ENCODE measurements around the gene SNX33.

The SNX33 gene

DNA sequence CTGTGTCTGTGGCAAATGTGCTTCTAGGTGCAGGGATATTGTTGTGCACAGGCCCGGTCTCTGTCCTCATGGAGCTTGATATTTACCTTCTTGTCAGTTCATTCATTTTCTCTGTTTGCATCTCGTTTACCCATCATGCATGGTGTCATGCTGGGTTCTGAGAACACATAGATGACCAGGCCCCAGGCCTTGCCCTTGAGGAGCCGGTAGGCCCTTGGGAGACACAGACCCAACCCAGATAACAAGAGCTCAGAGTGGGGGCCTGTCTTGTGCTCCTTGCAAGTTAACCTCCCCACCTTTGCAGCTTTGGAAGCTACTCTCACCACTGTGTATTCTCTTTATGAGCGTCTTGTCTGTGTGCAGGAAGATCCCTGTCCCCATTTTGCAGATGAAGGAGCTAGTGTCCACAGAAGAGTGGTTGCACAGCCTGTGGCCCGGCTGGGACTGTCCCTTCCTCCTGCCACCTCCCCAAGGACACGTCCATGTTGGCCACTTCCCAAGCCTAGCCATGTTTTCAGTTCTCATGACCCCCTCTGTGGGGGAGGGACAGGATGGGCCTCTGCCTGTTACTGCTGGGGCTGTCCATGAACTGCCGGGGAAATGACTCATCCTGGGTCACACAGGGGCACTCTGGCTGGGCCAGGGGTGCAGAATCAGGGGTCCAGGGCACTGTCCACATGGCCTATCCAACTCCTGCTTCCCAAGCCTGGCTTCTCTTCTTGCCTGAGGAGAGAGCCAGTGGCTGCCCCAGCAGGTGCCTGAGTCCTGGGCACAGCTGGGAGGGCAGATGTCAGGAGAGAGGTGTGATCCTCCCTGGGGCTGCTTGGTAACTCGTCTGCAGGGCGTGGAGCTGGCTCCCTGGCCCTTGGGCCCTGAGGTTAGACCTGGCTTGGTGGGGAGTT, 3.4 kb downstream of the SNX33 start:
- FAIRE-seq (no peak), DNase-seq (ENCODE audit: insufficient read length, low spot score) (no peak)
- TF ChIP-seq SPI1 (IDR thresholded peaks at IDR 0.05; ENCODE audit: low read depth, low read length) (no peak), POU2F2 (IDR thresholded peaks at IDR 0.05; ENCODE audit: low read depth, low read length) (no peak), POLR2A (IDR thresholded peaks at IDR 0.05; ENCODE audit: low read depth, low read length) (no peak), TAF1 (IDR thresholded peaks at IDR 0.05; ENCODE audit: low read depth, low read length) (no peak), POLR2AphosphoS5 (IDR thresholded peaks at IDR 0.05; ENCODE audit: low read depth, low read length) (no peak), PAX5 (IDR thresholded peaks at IDR 0.05; ENCODE audit: insufficient read depth, low read length, severe bottlenecking) (no peak)

DNA sequence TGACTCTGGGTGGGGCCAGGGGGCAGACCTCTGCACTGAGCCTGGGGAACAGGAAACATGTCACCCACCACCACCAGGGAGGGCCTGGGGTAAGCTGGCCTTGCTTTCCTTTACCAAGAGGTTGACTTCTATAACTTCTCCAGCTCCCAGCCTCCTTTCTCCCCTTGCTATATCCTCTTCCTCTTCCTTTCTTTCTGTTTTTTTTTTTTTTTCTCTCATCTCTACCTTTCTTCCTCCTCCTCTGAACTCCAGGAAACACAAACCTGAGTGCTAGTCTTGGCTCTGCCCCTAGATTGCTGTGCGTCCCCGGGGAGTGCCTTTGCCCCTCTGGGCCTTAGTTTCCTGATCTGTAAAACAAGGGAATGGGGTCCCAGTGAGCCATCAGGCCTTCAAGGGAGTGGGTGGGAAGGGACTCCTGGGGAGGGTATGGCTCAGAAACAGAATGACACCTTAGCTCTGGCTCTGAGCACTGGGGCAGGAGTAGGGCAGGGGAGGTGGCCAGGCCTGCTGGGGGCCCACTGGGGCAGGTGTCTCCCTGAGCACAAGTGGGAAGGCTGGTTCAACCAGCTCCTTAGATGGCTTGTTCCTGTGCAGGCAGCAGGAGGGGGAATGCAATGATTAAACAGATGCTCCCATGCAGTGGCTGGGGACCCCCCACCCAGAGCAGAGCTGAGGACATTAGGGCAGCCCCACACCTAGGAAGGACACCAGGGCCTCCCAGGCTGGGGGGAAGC, 4.3 kb downstream of the SNX33 start:
- no peak for DNase-seq (ENCODE audit: insufficient read length, low spot score)
- no peak for FAIRE-seq

DNA sequence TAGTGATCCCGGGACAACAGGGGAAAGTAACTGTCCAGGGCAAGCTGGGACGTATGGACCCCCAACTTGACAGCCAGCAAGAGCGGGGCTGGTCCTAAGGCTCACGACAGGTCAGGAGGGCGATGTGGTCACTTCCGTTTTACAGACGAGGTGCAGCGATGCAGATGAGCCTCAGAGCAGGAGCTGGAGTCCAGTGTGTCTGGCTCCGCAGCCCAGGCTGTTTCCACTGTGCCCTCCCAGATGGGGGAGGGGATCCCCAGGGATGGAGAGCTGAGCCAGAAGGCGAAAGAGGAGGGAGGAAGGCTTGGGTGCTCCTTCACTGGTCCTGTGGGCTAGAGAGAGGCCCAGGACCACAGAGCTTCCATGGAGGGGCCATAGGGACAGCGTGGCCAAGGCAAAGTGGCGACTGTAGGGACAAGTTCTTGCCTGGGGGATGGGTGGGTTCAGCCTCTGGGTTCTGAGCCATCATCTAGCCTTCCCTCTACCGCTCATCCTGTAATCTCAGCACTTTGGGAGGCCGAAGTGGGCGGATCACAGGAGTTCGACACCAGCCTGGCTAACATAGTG, 5.7 kb downstream of the SNX33 start:
- no peak for DNase-seq (ENCODE audit: insufficient read length, low spot score)
- TF ChIP-seq POLR2A (IDR thresholded peaks at IDR 0.05; ENCODE audit: low read depth, low read length) = no peak
- no peak for TF ChIP-seq TAF1 (IDR thresholded peaks at IDR 0.05; ENCODE audit: low read depth, low read length)
- no peak for TF ChIP-seq PAX5 (IDR thresholded peaks at IDR 0.05; ENCODE audit: insufficient read depth, low read length, severe bottlenecking)
- no peak for TF ChIP-seq POLR2AphosphoS5 (IDR thresholded peaks at IDR 0.05; ENCODE audit: low read depth, low read length)
- no peak for TF ChIP-seq POU2F2 (IDR thresholded peaks at IDR 0.05; ENCODE audit: low read depth, low read length)
- no peak for TF ChIP-seq SPI1 (IDR thresholded peaks at IDR 0.05; ENCODE audit: low read depth, low read length)
- no peak for FAIRE-seq

More for the DNA sequence above, 4.3 kb downstream of the SNX33 start:
- TF ChIP-seq PAX5 (IDR thresholded peaks at IDR 0.05; ENCODE audit: insufficient read depth, low read length, severe bottlenecking) (no peak), POLR2AphosphoS5 (IDR thresholded peaks at IDR 0.05; ENCODE audit: low read depth, low read length) (no peak), TAF1 (IDR thresholded peaks at IDR 0.05; ENCODE audit: low read depth, low read length) (no peak), SPI1 (IDR thresholded peaks at IDR 0.05; ENCODE audit: low read depth, low read length) (no peak), POLR2A (IDR thresholded peaks at IDR 0.05; ENCODE audit: low read depth, low read length) (no peak), POU2F2 (IDR thresholded peaks at IDR 0.05; ENCODE audit: low read depth, low read length) (no peak)

- DNase-seq (ENCODE audit: insufficient read length, low spot score) (no peak), FAIRE-seq (no peak)
- no peak for TF ChIP-seq PAX5 (IDR thresholded peaks at IDR 0.05; ENCODE audit: insufficient read depth, low read length, severe bottlenecking)
Measured at GRCh38 chr15:75654201-75654907, 6.6 kb downstream of the SNX33 start.

DNA sequence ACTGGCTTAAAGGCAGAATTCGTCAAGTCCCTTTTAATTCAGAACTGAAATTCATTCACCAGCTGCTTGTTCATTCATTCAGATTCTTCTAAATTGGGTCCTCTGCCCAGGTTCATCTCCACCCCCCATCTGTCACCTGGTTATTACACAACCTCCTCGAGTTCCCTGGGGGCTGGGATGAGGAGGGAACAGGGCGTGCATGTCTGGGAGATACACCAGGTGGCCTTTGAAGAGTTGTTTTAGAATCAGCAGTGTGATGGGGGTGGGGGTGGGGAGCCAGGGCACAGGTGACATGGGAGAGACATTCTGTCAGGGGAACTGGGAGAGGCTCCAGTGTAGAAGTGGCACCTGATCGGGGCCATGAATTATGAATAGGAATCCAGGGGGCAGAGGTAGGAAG, 8.2 kb downstream of the SNX33 start:
- FAIRE-seq = no peak
- DNase-seq (ENCODE audit: insufficient read length, low spot score) = no peak
- TF ChIP-seq SPI1 (IDR thresholded peaks at IDR 0.05; ENCODE audit: low read depth, low read length) (no peak), PAX5 (IDR thresholded peaks at IDR 0.05; ENCODE audit: insufficient read depth, low read length, severe bottlenecking) (no peak), TAF1 (IDR thresholded peaks at IDR 0.05; ENCODE audit: low read depth, low read length) (no peak), POLR2AphosphoS5 (IDR thresholded peaks at IDR 0.05; ENCODE audit: low read depth, low read length) (no peak), POLR2A (IDR thresholded peaks at IDR 0.05; ENCODE audit: low read depth, low read length) (no peak), POU2F2 (IDR thresholded peaks at IDR 0.05; ENCODE audit: low read depth, low read length) (no peak)

DNA sequence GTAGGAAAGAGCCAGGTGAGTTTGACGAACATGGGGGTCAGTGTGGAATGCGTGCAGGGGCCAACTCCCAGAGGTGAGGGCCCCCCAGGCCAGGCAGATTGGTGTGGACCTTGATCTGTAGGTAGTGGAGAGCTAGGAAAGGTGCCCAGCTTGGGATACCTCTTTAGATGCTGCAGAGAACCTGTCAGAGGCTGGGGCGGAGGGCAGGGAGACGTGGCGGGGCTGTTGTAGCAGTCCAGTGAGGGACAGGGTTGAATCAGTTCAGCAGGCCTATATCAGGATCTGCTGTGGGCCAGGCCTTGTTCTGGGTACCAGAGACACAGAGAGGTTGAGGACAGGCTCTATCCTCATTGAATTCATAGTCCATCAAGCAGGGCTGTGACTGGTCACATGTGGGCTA, 8.6 kb downstream of the SNX33 start:
- DNase-seq (ENCODE audit: insufficient read length, low spot score) (no peak), FAIRE-seq (no peak)
- TF ChIP-seq POLR2A (IDR thresholded peaks at IDR 0.05; ENCODE audit: low read depth, low read length) (no peak), POU2F2 (IDR thresholded peaks at IDR 0.05; ENCODE audit: low read depth, low read length) (no peak), PAX5 (IDR thresholded peaks at IDR 0.05; ENCODE audit: insufficient read depth, low read length, severe bottlenecking) (no peak), POLR2AphosphoS5 (IDR thresholded peaks at IDR 0.05; ENCODE audit: low read depth, low read length) (no peak), TAF1 (IDR thresholded peaks at IDR 0.05; ENCODE audit: low read depth, low read length) (no peak), SPI1 (IDR thresholded peaks at IDR 0.05; ENCODE audit: low read depth, low read length) (no peak)

GRCh38 chr15:75656813-75657212, 9.1 kb downstream of the SNX33 start:
- TF ChIP-seq POLR2AphosphoS5 (IDR thresholded peaks at IDR 0.05; ENCODE audit: low read depth, low read length) (no peak), SPI1 (IDR thresholded peaks at IDR 0.05; ENCODE audit: low read depth, low read length) (no peak), PAX5 (IDR thresholded peaks at IDR 0.05; ENCODE audit: insufficient read depth, low read length, severe bottlenecking) (no peak), POU2F2 (IDR thresholded peaks at IDR 0.05; ENCODE audit: low read depth, low read length) (no peak), TAF1 (IDR thresholded peaks at IDR 0.05; ENCODE audit: low read depth, low read length) (no peak), POLR2A (IDR thresholded peaks at IDR 0.05; ENCODE audit: low read depth, low read length) (no peak)
- DNase-seq (ENCODE audit: insufficient read length, low spot score) = no peak
- no peak for FAIRE-seq

DNA sequence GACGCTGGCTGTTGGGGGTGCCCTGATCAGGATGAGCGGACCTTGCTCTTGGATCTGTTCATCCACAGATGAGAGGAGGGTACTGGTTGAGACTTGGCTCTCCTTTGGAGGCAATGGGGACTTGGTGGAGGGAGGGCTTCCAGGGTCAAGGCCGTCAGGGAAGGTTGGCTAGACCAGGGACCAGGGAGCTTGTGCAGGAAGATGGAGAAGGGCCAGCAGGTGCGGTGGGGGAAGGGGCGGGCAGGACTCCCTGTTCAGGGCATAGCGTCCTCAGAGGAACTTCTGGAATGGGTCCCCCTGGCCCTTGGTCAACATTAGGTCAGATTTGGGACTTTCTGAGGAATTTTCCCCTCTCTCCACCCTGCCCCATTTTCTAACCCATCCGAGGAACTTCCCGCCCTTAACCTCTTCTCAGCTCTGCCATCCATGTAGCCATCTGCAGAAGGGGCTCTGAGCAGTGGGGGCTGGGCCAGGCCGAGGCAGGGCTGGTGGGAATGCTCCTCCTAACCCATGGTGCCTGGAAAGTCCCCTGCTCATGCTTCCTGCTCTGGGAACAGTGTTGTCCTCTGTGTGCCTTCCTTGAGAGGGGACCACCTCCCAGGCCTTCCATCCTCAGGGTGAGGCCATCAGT, 11.5 kb downstream of the SNX33 start:
- DNase-seq (ENCODE audit: insufficient read length, low spot score) (no peak), FAIRE-seq (no peak)
- TF ChIP-seq SPI1 (IDR thresholded peaks at IDR 0.05; ENCODE audit: low read depth, low read length) (no peak), POLR2AphosphoS5 (IDR thresholded peaks at IDR 0.05; ENCODE audit: low read depth, low read length) (no peak), PAX5 (IDR thresholded peaks at IDR 0.05; ENCODE audit: insufficient read depth, low read length, severe bottlenecking) (no peak), TAF1 (IDR thresholded peaks at IDR 0.05; ENCODE audit: low read depth, low read length) (no peak), POLR2A (IDR thresholded peaks at IDR 0.05; ENCODE audit: low read depth, low read length) (no peak), POU2F2 (IDR thresholded peaks at IDR 0.05; ENCODE audit: low read depth, low read length) (no peak)

Data from GM12891 (cell line).